ENCODE data around the gene FAM180A.

DNA sequence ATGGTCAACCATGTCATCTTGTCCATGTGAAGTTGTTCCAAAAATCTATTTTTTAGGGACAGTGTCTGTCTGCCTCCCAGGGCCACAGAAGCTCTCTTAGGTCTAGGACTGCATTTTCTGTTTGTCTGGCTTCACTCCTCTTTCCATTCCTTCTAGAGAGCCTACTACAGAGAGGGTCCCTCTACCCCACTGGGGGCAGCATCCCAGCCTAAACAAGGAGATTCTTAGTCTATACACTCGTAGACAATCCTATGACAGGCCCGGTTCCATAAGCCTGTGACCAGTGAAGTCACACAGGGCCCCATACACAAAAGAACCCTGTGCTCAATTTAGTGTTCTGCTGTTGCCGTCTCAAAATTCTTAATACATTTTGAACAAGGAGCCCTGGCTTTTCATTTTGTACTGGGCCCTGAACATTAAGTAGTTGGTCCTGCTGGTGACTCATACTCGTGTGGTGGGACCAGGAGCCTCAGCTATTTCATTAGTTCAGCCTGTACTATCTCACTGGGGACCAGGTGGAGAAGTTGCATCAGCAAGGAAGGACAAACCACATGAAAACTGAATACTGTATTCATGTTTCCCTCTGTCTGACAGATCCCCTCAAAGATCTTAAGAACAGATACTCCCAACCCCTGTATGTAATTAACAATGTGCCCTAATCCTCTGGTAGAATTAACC is 23.5 kb upstream of the FAM180A start:
- TF ChIP-seq MAX (IDR thresholded peaks at IDR 0.05), result no peak
- TF ChIP-seq, protein P1, sequence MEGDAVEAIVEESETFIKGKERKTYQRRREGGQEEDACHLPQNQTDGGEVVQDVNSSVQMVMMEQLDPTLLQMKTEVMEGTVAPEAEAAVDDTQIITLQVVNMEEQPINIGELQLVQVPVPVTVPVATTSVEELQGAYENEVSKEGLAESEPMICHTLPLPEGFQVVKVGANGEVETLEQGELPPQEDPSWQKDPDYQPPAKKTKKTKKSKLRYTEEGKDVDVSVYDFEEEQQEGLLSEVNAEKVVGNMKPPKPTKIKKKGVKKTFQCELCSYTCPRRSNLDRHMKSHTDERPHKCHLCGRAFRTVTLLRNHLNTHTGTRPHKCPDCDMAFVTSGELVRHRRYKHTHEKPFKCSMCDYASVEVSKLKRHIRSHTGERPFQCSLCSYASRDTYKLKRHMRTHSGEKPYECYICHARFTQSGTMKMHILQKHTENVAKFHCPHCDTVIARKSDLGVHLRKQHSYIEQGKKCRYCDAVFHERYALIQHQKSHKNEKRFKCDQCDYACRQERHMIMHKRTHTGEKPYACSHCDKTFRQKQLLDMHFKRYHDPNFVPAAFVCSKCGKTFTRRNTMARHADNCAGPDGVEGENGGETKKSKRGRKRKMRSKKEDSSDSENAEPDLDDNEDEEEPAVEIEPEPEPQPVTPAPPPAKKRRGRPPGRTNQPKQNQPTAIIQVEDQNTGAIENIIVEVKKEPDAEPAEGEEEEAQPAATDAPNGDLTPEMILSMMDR (IDR thresholded peaks at IDR 0.05; ENCODE audit: low read depth, low read length, missing input control), result no peak
- TF ChIP-seq, protein P2, sequence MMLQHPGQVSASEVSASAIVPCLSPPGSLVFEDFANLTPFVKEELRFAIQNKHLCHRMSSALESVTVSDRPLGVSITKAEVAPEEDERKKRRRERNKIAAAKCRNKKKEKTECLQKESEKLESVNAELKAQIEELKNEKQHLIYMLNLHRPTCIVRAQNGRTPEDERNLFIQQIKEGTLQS (IDR thresholded peaks at IDR 0.05), result no peak
- no peak for TF ChIP-seq RXRA (IDR thresholded peaks at IDR 0.05)
- TF ChIP-seq ZBTB33 (IDR thresholded peaks at IDR 0.05), result no peak

Data from liver (tissue), 3 donors.